Fibroblast of skin of abdomen (primary cell): ENCODE data around the gene TBXAS1. TPM values are rescaled to one million over a fixed set of nuclear protein-coding genes. Genes with fewer than 3 reads are reported as not detected.

Experiments
- DNase-seq: peaks from one replicate; pipeline ENCODE4 v3.0.0-alpha.2; 2013
- polyA plus RNA-seq, 2 experiments: library from polyadenylated mRNA; unstranded; fragments of 120-200 nt; gene quantifications; one replicate each; pipeline ENCODE4 v1.2.1, GENCODE V29; 2013; ENCODE audit not compliant: insufficient read length in 2 of 2

The TBXAS1 gene
- 2.2 TPM for polyA plus RNA-seq (2013, experiment 1 of 2; ENCODE audit: insufficient read length)
- 2.7 TPM for polyA plus RNA-seq (2013, experiment 2 of 2; ENCODE audit: insufficient read length)

- DNase-seq, result no peak
These were observed at the start of gene TBXAS1 for GRCh38 chr7:139829025-139829774. TBXAS1 (plus strand) TSS chr7:139829264; CDS start chr7:139829391, 127 bp downstream.

- no peak for DNase-seq
These were observed 46.1 kb upstream of the TBXAS1 start for GRCh38 chr7:139782932-139783331.

- no peak for DNase-seq
These were observed 45.2 kb upstream of the TBXAS1 start for GRCh38 chr7:139783647-139784385.

- DNase-seq, result no peak
These were observed 44.4 kb upstream of the TBXAS1 start for GRCh38 chr7:139784648-139785047.

GRCh38 chr7:139791316-139791715, 37.7 kb upstream of the TBXAS1 start:
- no peak for DNase-seq

GRCh38 chr7:139797607-139798006, 31.5 kb upstream of the TBXAS1 start:
- no peak for DNase-seq

- no peak for DNase-seq
These were observed 30.8 kb upstream of the TBXAS1 start for GRCh38 chr7:139798221-139798620.

GRCh38 chr7:139798892-139799291, 30.2 kb upstream of the TBXAS1 start:
- no peak for DNase-seq

- DNase-seq, result no peak
These were observed 29.5 kb upstream of the TBXAS1 start for GRCh38 chr7:139799586-139799985.

- no peak for DNase-seq
These were observed 24.5 kb upstream of the TBXAS1 start for GRCh38 chr7:139804571-139804970.

GRCh38 chr7:139807009-139807408, 22.1 kb upstream of the TBXAS1 start:
- DNase-seq, result no peak

GRCh38 chr7:139808427-139808826, 20.6 kb upstream of the TBXAS1 start:
- DNase-seq, result no peak

GRCh38 chr7:139808846-139809442, 20.1 kb upstream of the TBXAS1 start:
- DNase-seq, result no peak

GRCh38 chr7:139811066-139811465, 18.0 kb upstream of the TBXAS1 start:
- DNase-seq, result no peak

GRCh38 chr7:139813151-139813550, 15.9 kb upstream of the TBXAS1 start:
- DNase-seq, result no peak

GRCh38 chr7:139813689-139814088, 15.4 kb upstream of the TBXAS1 start:
- no peak for DNase-seq

GRCh38 chr7:139817249-139817648, 11.8 kb upstream of the TBXAS1 start:
- DNase-seq, result no peak

GRCh38 chr7:139820089-139820488, 9.0 kb upstream of the TBXAS1 start:
- no peak for DNase-seq

- no peak for DNase-seq
These were observed 7.5 kb upstream of the TBXAS1 start for GRCh38 chr7:139821349-139822105.

GRCh38 chr7:139822855-139823254, 6.2 kb upstream of the TBXAS1 start:
- DNase-seq, result no peak

- DNase-seq, result peak; percentile 64
These were observed 5.0 kb upstream of the TBXAS1 start for GRCh38 chr7:139823959-139824521.

- peak; percentile 41 for DNase-seq
These were observed 3.3 kb upstream of the TBXAS1 start for GRCh38 chr7:139825666-139826290.
